GM18502 (cell line): ENCODE measurements around the gene CCDC197.

Experiments
- ATAC-seq: cut with Tn5 transposase; IDR thresholded peaks from one replicate; pipeline ENCODE4 v1.9.1; 2021; ENCODE audit warnings: mild to moderate bottlenecking; ENCODE audit not compliant: unreplicated experiment, poor library complexity

CCDC197 gene

GRCh38 chr14:93960774-93961438 lies 36.2 kb upstream of the CCDC197 start:
- no peak for ATAC-seq

- no peak for ATAC-seq
Observed at GRCh38 chr14:93961620-93962019, 35.5 kb upstream of the CCDC197 start.

DNA sequence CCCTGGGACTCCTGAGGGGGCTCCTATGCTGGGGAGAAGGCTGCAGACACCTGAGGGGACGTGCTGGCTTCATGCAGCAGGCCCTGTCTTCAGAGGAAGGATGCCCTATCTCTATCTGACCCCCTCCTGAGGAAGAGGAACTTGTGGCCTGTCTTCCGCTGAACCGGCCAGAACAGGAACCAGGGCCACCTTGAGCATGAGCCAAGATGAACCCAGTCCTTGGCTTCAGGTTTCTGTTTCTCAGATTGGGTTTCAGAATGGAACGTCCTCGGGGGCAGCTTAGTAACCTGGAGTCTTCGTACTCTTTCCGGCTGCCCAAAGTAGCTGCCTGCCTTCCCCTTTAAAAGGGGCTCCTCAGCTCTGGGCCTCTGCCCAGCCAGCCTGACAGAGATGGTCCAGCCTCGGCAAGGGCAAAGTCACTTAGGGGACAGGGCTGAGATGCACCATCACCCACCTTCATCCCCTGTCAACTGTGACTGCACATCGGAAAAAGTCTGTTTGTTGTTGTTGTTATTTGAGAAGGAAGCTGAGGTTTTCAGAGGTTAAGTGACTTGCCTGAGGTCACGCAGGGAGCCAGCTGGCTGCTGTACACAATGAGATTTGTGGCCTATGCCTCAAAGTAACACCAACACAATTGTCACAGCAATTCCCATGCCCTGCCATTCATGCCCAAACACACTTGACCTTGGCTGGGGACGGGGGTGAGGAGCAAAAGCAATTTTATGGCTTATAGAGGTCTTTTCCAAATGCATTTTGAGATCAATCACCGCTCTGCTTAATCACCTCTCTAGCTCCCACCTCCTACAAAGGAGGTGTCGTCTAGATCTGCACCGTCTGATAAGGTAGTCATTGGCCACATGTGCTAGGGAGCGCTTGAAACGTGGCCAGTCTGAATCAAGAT lies 34.1 kb upstream of the CCDC197 start:
- ATAC-seq, result peak; percentile 56

DNA sequence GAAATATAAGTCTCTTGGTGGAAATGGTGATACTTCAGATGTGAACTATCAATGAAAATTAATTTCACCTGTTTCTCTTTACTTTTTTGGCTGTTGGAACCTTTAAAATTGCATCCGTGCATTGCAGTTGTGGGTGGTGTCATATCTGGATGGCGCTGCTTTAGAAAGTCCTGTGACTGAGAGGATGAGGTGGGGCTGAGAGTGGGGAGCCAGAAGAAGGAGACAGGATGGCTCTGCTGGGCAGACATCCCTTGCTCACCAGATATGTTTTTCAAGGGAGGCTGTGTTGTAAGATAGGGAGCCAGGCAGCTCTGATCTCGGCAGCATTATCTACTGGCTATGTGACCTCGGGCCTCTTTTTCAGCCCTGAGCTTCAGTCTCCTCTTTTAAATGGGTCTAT lies 33.4 kb upstream of the CCDC197 start:
- no peak for ATAC-seq

DNA sequence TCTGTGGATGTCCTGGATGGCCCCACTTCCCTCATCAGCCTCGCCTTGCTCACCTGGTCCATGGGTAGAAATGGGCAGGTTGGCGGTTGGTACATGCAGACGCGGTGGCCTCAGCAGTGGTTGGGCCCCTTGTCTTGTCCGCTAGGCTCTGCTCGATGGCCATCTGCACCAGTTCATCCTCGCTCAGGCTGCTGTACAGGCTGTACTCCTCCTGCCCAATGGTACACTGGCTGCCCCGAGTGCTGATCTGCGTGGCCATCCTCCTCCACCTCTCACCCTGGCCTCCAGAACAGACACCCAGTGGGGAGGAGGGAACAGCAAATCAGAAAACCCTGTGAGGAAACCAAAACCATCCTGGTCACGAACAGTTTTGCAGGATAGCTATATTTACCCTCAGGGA lies 32.8 kb upstream of the CCDC197 start:
- no peak for ATAC-seq

DNA sequence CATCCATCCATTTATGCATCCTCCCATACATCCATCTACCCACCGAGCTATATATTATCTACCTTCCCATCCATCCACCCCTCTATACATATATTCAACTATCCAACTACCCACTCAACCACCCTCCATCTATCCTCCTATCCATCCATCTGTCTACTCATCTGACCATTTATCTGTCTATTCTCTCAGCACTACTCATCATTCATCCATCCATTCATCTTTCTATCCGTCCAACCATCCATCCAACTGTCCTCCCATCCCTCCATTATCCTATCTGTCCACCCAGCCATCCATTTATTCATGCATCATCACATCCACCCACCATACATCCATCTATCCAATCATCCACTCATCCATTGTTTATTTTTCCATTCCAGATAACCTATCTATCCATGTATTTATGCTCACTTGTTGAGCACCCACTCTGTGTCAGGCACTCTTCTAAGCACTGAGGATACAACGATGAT lies 32.2 kb upstream of the CCDC197 start:
- no peak for ATAC-seq

DNA sequence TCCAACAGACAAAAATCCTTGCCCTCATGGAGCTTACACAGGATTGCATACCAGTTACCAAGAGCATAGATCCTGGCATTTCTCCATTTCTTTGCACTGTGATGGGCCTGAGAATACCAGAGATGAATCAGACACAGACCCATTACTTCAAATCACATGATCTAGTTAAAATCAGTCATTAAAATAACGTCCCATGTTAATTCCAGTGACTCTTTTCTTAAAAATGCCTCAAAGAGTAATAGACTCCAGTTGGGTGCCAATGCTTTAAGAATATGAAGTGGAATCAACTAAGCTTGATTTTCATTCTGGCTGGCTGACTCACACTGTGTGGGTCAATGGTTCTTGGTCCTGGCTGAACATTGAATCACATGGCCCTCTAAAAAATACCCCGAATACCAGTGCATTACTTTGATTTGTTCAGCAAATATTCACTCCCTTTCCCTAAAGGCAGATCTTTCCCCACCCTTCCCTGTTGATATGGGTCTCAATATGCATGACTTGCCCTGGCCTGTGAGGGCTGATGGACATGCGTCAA lies 31.7 kb upstream of the CCDC197 start:
- ATAC-seq, result no peak

DNA sequence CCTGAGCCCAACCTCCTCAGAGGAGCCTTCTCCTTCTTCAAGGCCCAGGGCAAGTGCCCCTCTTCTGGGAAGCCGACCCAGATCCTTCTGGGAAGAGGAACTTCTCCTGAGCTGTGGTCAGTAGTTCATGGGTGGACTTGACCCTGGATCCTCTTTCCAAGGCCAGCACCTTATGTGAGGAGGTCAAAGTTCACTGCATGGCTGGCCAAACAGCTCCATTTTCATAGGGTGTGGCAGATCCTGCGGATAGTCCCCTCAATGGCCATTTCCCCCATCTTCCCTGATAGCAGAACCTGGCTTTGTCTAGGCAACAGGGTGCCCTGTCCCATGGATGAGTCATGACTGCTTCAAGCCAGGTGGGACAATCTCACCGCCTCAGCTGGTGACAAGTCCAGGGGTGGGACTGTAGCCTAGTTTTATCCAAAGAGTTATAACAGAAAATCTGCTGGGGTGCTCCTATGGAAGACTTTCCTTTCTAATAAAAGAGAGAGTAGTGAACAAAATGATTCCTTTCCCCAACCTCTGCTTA lies 31.1 kb upstream of the CCDC197 start:
- ATAC-seq, result no peak

GRCh38 chr14:93967637-93968250 lies 29.4 kb upstream of the CCDC197 start:
- ATAC-seq, result peak; percentile 52

GRCh38 chr14:93969082-93969828 lies 27.8 kb upstream of the CCDC197 start:
- no peak for ATAC-seq

DNA sequence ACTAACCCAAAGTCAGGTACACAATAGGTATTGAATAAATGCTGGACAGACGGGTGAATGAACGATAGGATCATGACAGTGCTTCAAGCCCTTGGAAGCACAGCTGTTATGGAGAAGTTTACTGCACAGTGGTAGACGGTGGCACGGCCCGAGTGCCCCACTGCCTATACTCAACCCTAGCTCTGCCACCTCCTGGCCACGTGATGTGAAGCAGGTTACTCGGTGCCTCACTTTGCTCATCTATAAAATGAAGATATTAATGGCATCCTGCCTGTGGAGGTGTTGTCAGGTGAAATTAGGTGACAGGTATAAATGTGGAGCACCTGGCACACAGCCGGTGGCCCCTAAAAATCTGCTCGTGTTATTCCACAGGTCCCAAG lies 26.5 kb upstream of the CCDC197 start:
- ATAC-seq, result no peak

GRCh38 chr14:93970965-93971634 lies 26.0 kb upstream of the CCDC197 start:
- ATAC-seq, result peak; percentile 33

DNA sequence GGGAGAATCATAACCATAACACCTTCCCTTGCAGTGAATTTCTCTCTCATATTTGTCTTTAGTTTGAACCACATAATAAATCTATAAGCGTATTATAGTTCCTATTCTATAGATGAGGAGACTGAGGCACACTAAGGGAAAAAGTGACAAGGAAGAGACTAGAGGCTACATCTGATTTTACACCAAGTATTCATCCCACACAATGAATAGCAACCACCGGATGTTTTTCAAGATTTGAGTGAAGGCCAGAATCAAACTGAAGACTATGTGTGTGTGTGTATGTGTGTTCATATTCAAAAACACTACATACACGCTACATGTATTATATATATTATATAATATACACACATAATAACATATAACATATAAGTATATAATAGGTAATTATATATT lies 25.5 kb upstream of the CCDC197 start:
- no peak for ATAC-seq

- no peak for ATAC-seq
Observed at GRCh38 chr14:93972618-93973205, 24.4 kb upstream of the CCDC197 start.

DNA sequence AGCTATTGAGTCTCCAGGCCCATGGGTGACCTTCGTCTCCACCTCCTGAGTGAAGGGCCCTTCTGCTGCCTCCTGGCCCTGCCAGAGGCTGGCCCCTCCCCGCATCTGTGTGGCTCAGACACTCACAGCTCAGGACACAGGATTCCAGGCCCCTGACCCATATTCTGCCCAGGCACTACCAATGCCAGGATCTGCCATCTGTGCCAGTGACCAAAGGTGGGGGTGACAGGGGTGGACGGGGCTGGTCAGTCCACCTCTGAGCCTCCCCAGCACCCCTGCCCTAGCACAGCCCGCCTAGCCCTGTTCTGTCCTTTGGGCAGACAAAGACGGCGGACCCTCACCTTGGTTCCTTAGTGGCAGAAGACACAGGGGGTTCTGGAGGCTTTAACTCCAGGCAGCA lies 23.5 kb upstream of the CCDC197 start:
- no peak for ATAC-seq

- no peak for ATAC-seq
Observed at GRCh38 chr14:93974299-93974698, 22.8 kb upstream of the CCDC197 start.

DNA sequence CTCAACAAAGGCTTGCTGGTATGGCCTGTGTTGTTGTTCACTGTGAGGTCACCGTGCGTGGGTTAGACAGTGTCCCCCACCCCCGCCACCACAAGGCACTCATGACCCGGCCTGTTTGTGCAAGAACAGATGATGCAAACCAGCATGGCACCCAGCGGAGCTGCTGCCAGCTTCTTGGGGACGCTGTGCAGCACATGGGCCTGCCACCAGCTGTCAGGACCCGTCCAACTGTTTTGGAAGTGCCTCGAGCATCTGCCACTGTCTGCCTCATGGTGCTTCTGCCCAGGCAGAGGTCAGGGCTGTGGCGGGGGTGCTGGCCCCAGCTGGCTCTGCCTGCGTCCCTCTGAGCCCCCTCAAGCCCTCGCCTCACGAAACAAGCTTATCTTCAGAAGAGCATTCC lies 22.3 kb upstream of the CCDC197 start:
- ATAC-seq, result no peak

DNA sequence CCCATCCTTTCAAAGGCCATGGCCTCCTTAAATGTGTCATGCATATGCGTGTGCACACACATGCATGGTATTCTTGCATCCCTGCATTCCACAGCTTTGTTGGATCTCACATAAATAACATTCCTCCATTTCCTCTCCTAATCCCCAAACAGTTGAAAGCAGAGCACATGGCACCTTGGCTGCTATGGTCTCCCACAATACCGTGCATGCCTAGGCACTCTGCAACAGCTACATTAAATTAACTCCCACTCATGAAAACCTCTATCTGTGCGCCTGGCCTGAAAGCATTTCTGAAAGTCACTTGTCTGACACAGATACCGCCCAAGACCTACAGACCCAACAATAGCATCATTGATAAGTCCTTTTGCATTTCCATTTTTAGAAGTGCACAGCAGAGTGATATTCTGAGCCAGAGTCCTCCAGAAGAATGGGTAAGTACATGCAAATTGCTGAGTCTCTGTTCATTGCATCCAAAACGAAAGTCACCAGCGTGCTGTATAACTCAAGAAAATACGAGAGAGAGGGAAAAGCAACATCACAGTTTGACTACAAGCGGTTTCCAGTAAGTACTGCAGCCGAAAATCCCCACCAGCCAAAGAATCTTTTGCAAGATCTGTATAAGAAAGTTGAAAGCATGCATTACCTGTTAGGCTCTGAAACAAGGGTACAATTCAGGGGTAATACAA lies 21.2 kb upstream of the CCDC197 start:
- peak; percentile 77 for ATAC-seq
